PC-3 (cell line): ENCODE measurements around the gene OR1F1. TPM values are rescaled to one million over a fixed set of nuclear protein-coding genes. Genes with fewer than 3 reads are reported as not detected.
"Not testable (repeated sequence)": the region's sequence is repeated elsewhere in the genome, so short reads cannot be mapped to it uniquely, and the experiment has no call there.

ENCODE experiments used
- ATAC-seq: fragments of 200-7000 bp; cut with Tn5 transposase; 2 replicates; pipeline ENCODE4 v1.9.1; 2020; ENCODE audit warnings: mild to moderate bottlenecking, moderate library complexity
- BruUV-seq: library from RNA; stranded (reverse); fragments of 400-500 nt; replicated peaks from 2 replicates; lab custom pipeline; 2021; lab: Mats Ljungman, UMichigan
- CTCF ChIA-PET: fragments of 300-600 bp; sonication (Branson Sonifier 250); formaldehyde crosslinking; loops from one replicate; lab custom pipeline; 2022; ENCODE audit warnings: antibody characterized with exemption; lab: Charles Lee
- POLR2A ChIA-PET: fragments of 300-600 bp; sonication (Branson Sonifier 250); formaldehyde crosslinking; loops from one replicate; lab custom pipeline; 2022; ENCODE audit warnings: antibody characterized with exemption; ENCODE audit not compliant: unreplicated experiment; lab: Charles Lee
- DNase-seq: peaks from one replicate; pipeline ENCODE4 v3.0.0-alpha.2; 2015
- H2AFZ ChIP-seq: fragments of 300-600 bp; sonication (generic); 2 replicates; pipeline ENCODE4 v1.6.0; 2016; ENCODE audit warnings: antibody characterized with exemption, low read length
- H3F3A ChIP-seq: fragments of 300-600 bp; sonication (generic); one replicate; pipeline ENCODE4 v1.6.0; 2017; ENCODE audit warnings: antibody characterized with exemption, low read length, control low read depth, mild to moderate bottlenecking; ENCODE audit not compliant: unreplicated experiment
- H3K27ac ChIP-seq: fragments of 300-600 bp; sonication (generic); 2 replicates; pipeline ENCODE4 v1.5.1; 2016; ENCODE audit warnings: mild to moderate bottlenecking, low read length
- H3K27me3 ChIP-seq: fragments of 300-600 bp; sonication (generic); 2 replicates; pipeline ENCODE4 v1.6.1; 2016; ENCODE audit warnings: low read length, mixed read lengths
- H3K36me3 ChIP-seq: fragments of 300-600 bp; sonication (generic); 2 replicates; pipeline ENCODE4 v1.6.1; 2016; ENCODE audit warnings: low read depth, mixed run types, low read length, mixed read lengths
- H3K4me1 ChIP-seq: fragments of 300-600 bp; sonication (generic); 2 replicates; pipeline ENCODE4 v1.5.1; 2016; ENCODE audit warnings: low read length; ENCODE audit not compliant: insufficient read depth
- H3K4me2 ChIP-seq: fragments of 300-600 bp; sonication (generic); 2 replicates; pipeline ENCODE4 v1.6.0; 2016; ENCODE audit warnings: low read length
- H3K4me3 ChIP-seq: fragments of 300-600 bp; sonication (generic); 2 replicates; pipeline ENCODE4 v1.5.1; 2016; ENCODE audit warnings: mild to moderate bottlenecking, low read length, mixed read lengths
- H3K79me2 ChIP-seq: fragments of 300-600 bp; sonication (generic); 2 replicates; pipeline ENCODE4 v1.6.1; 2017; ENCODE audit warnings: low read length, mixed read lengths
- H3K9ac ChIP-seq: fragments of 300-600 bp; sonication (generic); 2 replicates; pipeline ENCODE4 v1.6.0; 2016; ENCODE audit warnings: mild to moderate bottlenecking, low read length
- H3K9me2 ChIP-seq: fragments of 300-600 bp; sonication (generic); replicated peaks from 2 replicates; pipeline ENCODE4 v1.6.1; 2016; ENCODE audit warnings: mixed run types, low read length, mixed read lengths
- H3K9me3 ChIP-seq: fragments of 300-600 bp; sonication (generic); 2 replicates; pipeline ENCODE4 v1.6.1; 2016; ENCODE audit warnings: low read length, mixed read lengths
- H4K20me1 ChIP-seq: fragments of 300-600 bp; sonication (generic); 2 replicates; pipeline ENCODE4 v1.6.1; 2016; ENCODE audit warnings: low read length, mixed read lengths
- EZH2 ChIP-seq: fragments of 300-600 bp; sonication (generic); IDR thresholded peaks from one replicate; pipeline ENCODE4 v1.6.1; 2017; ENCODE audit warnings: antibody characterized with exemption, mild to moderate bottlenecking, low read length; ENCODE audit not compliant: unreplicated experiment
- EZH2phosphoT487 ChIP-seq: fragments of 300-600 bp; sonication (generic); IDR thresholded peaks from 2 replicates; pipeline ENCODE4 v1.6.1; 2018; ENCODE audit warnings: mild to moderate bottlenecking, antibody characterized with exemption, low read length, borderline replicate concordance
- intact Hi-C: fragments of 100-400 bp; cut with micrococcal nuclease; formaldehyde crosslinking; loops from 2 replicates; pipeline ENCODE4 v1.9.0; 2023
- total RNA-seq: library from RNA; depleted of rRNA; stranded (reverse); fragments of >200 nt; gene quantifications from 2 replicates; pipeline ENCODE4 v1.2.3, GENCODE V29; 2014
- TF ChIP-seq, protein P1 (sequence below): fragments of 300-600 bp; sonication (generic); conservative IDR thresholded peaks from 2 replicates; pipeline ENCODE4 v1.5.1; 2017; ENCODE audit warnings: antibody characterized with exemption, low read depth, mild to moderate bottlenecking, low read length

Gene OR1F1
- total RNA-seq, 1 experiment from 2014 or later, result not detected

- Histone ChIP-seq H3K36me3 (no peaks in the 10 kb centered on the region), H3K4me3 (no peak overlapping the region), H3K27ac (no peak overlapping the region), H3K79me2 (no peaks in the 10 kb centered on the region), H2AFZ (no peak overlapping the region), H3K27me3 (no peaks in the 10 kb centered on the region), H3K4me2 (no peak overlapping the region), H3K9ac (no peak overlapping the region), H3K9me3 (no peaks in the 10 kb centered on the region), H3K4me1 (no peaks in the 10 kb centered on the region), H4K20me1 (no peaks in the 10 kb centered on the region), H3K9me2 (no peaks in the 10 kb centered on the region), H3F3A (no peaks in the 10 kb centered on the region)
- POLR2A ChIA-PET, result no interaction called here
- CTCF ChIA-PET, result no interaction called here
- intact Hi-C loops, result no loop called here
- no peak for ATAC-seq
- DNase-seq, result no peak
- TF ChIP-seq EZH2 (no peak), EZH2phosphoT487 (no peak)
- TF ChIP-seq, protein P1, sequence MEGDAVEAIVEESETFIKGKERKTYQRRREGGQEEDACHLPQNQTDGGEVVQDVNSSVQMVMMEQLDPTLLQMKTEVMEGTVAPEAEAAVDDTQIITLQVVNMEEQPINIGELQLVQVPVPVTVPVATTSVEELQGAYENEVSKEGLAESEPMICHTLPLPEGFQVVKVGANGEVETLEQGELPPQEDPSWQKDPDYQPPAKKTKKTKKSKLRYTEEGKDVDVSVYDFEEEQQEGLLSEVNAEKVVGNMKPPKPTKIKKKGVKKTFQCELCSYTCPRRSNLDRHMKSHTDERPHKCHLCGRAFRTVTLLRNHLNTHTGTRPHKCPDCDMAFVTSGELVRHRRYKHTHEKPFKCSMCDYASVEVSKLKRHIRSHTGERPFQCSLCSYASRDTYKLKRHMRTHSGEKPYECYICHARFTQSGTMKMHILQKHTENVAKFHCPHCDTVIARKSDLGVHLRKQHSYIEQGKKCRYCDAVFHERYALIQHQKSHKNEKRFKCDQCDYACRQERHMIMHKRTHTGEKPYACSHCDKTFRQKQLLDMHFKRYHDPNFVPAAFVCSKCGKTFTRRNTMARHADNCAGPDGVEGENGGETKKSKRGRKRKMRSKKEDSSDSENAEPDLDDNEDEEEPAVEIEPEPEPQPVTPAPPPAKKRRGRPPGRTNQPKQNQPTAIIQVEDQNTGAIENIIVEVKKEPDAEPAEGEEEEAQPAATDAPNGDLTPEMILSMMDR, result no peak
- BruUV-seq, result no TSS peak
Observed at GRCh38 chr16:3179651-3180050, 8.4 kb upstream of the OR1F1 start.

DNA sequence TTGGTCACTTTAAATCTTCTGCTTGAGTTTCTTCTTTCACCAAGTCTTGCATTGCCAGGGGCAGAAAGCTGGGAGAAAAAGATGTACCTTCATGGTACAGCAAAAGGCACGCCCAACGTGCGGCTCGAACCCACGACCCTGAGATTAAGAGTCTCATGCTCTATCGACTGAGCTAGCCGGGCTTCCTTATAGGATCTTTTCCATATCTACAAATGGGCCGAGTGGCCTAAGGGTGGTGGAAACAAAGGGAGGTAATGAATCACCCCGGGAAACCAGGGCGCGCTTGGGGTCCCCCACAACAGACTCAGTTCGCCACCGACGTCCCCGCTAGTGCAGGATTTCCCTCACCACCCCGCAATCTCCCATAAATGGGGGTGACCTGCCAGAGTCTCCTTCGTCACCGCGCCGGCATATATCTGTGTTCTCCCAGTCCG lies 7.5 kb upstream of the OR1F1 start:
- Histone ChIP-seq H2AFZ (no peak overlapping the region), H3K27ac (no peak overlapping the region), H3K4me1 (no peaks in the 10 kb centered on the region), H3K79me2 (no peaks in the 10 kb centered on the region), H4K20me1 (no peaks in the 10 kb centered on the region), H3K9ac (no peak overlapping the region), H3K4me3 (no peak overlapping the region), H3K36me3 (no peaks in the 10 kb centered on the region), H3K27me3 (no peaks in the 10 kb centered on the region), H3K9me2 (no peaks in the 10 kb centered on the region), H3F3A (no peaks in the 10 kb centered on the region), H3K9me3 (no peaks in the 10 kb centered on the region), H3K4me2 (no peak overlapping the region)
- POLR2A ChIA-PET, result no interaction called here
- DNase-seq, result no peak
- no TSS peak for BruUV-seq
- TF ChIP-seq EZH2phosphoT487, result no peak
- no peak for TF ChIP-seq EZH2
- TF ChIP-seq, protein P1, result no peak
- CTCF ChIA-PET, result no interaction called here
- intact Hi-C loops, result no loop called here
- ATAC-seq, result no peak

- H3K4me3 ChIP-seq, DNase-seq, H3K9me2 ChIP-seq, BruUV-seq, H3K4me1 ChIP-seq, H3K4me2 ChIP-seq, H3K9me3 ChIP-seq, H3K27ac ChIP-seq, POLR2A ChIA-PET, intact Hi-C loops, H3F3A ChIP-seq, CTCF ChIA-PET, H4K20me1 ChIP-seq, H3K9ac ChIP-seq, H3K27me3 ChIP-seq, H2AFZ ChIP-seq, H3K36me3 ChIP-seq, H3K79me2 ChIP-seq, ATAC-seq: not testable (repeated sequence)
Observed at GRCh38 chr16:3182293-3182607, 5.8 kb upstream of the OR1F1 start.
